CD4-positive, CD25-positive, alpha-beta regulatory T cell (primary cell): ENCODE measurements around the gene CYP4F22. TPM values are rescaled to one million over a fixed set of nuclear protein-coding genes. Genes with fewer than 3 reads are reported as not detected.

Experiments
- ATAC-seq, 2 donors: fragments of 150-1000 bp; cut with Tn5 transposase; one replicate each; pipeline ENCODE4 v1.10.0; 2021; ENCODE audit warnings: low read depth in 2 of 2, moderate number of reproducible peaks in 2 of 2, moderate library complexity in 1 of 2
- DNase-seq, 3 donors: peaks; one replicate each; pipeline versions ENCODE4 v3.0.0 to v3.0.0-alpha.2; 2012 to 2022; ENCODE audit warnings: mixed read lengths in 1 of 3
- H3K27ac ChIP-seq: one replicate; pipeline ENCODE4 v1.7.0; 2013; ENCODE audit warnings: mild to moderate bottlenecking, low read length; ENCODE audit not compliant: insufficient read depth, poor library complexity, severe bottlenecking
- H3K27me3 ChIP-seq: one replicate; pipeline ENCODE4 v1.7.0; 2013; ENCODE audit warnings: low read length; ENCODE audit not compliant: control insufficient read depth, insufficient read depth
- H3K36me3 ChIP-seq: one replicate; pipeline ENCODE4 v1.7.0; 2013; ENCODE audit warnings: mild to moderate bottlenecking, low read length, moderate library complexity; ENCODE audit not compliant: control insufficient read depth, insufficient read depth
- H3K4me1 ChIP-seq: 2 replicates; pipeline ENCODE4 v1.7.0; 2013; ENCODE audit warnings: mild to moderate bottlenecking, low read length; ENCODE audit not compliant: insufficient read depth, control insufficient read depth, poor library complexity, severe bottlenecking
- H3K4me3 ChIP-seq: one replicate; pipeline ENCODE4 v1.7.0; 2013; ENCODE audit warnings: low read depth, mild to moderate bottlenecking, low read length, moderate library complexity
- H3K9me3 ChIP-seq, 2 experiments: 1 replicate in 1 of 2; 2 replicates in 1 of 2; pipeline ENCODE4 v1.7.0; 2013; ENCODE audit warnings: low read length in 2 of 2, mild to moderate bottlenecking in 1 of 2, moderate library complexity in 1 of 2; ENCODE audit not compliant: control insufficient read depth in 2 of 2
- H3K27ac Mint-ChIP-seq, 3 donors: one replicate each; pipeline ENCODE4 v1.8.0; 2020 to 2022; ENCODE audit warnings: mild to moderate bottlenecking in 3 of 3, mixed read lengths in 3 of 3, moderate library complexity in 2 of 3
- H3K27me3 Mint-ChIP-seq: one replicate; pipeline ENCODE4 v1.8.0; 2022; ENCODE audit warnings: mild to moderate bottlenecking, mixed read lengths
- H3K36me3 Mint-ChIP-seq: one replicate; pipeline ENCODE4 v1.8.0; 2020; ENCODE audit warnings: mixed read lengths
- H3K4me1 Mint-ChIP-seq, 4 donors: one replicate each; pipeline ENCODE4 v1.8.0; 2020 to 2022; ENCODE audit warnings: mixed read lengths in 4 of 4, mild to moderate bottlenecking in 1 of 4
- H3K4me3 Mint-ChIP-seq, 4 donors: one replicate each; pipeline ENCODE4 v1.8.0; 2020 to 2022; ENCODE audit warnings: mild to moderate bottlenecking in 4 of 4, mixed read lengths in 4 of 4, moderate library complexity in 3 of 4
- H3K9me3 Mint-ChIP-seq, 7 donors: one replicate each; pipeline ENCODE4 v1.8.0; 2020 to 2022; ENCODE audit warnings: mixed read lengths in 7 of 7, mild to moderate bottlenecking in 3 of 7, moderate library complexity in 2 of 7
- polyA plus RNA-seq, 4 donors: library from polyadenylated mRNA; unstranded; fragments of 300-500 nt; fragmentation: Illumina TruSeq; gene quantifications; one replicate each; pipeline ENCODE4 v1.2.3, GENCODE V29; 2021
- total RNA-seq: library from RNA; stranded (reverse); gene quantifications from one replicate; pipeline ENCODE4 v1.2.3, GENCODE V29; 2022

Gene CYP4F22
- total and polyA plus RNA-seq, 5 donors from 2014 or later: 0.06 to 0.54 (median 0.21) TPM; not detected in 2

DNA sequence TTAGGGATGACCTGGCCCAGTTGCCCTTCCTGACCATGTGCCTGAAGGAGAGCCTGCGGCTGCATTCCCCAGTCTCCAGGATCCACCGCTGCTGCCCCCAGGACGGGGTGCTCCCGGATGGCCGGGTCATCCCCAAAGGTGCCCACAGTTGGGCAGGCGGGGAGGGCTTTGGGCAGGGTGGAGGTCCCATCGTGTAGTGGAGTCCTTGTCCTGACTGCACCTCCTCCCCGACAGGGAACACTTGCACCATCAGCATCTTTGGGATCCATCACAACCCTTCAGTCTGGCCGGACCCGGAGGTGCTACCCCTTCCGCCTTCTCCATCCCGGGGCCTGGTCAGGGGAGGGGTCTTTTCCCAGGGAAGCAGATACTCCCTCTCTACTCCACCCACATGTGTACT is 75.0 kb downstream of the CYP4F22 start:
- no peak for ATAC-seq
- DNase-seq: no peak

DNA sequence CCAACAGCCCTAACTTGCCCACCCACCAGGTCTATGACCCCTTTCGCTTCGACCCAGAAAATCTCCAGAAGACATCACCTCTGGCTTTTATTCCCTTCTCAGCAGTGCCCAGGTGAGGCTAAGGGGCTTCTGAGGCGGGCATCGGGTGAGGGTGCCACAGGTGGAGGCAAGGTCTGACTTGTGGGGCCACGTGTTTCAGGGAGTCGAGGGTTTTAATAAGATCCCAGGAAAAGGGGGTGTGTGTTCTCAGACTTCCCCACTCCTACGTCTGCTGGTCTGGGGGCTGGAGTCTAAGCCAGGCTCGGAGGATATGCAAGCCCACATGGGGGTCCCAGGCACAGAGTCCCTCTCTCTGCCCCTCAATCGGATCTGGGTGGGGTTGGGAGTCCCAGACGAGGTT is 75.8 kb downstream of the CYP4F22 start:
- H3K27me3 ChIP-seq: no peaks in the 10 kb centered on the region
- ATAC-seq (no peak), DNase-seq (no peak)
- no peaks in the 10 kb centered on the region for H3K9me3 ChIP-seq
- H3K27ac ChIP-seq: no peak overlapping the region
- no peak overlapping the region for H3K4me3 ChIP-seq
- peaks cover 40% of the 10 kb centered on the region for H3K27me3 Mint-ChIP-seq
- H3K36me3 Mint-ChIP-seq: peaks cover 4% of the 10 kb centered on the region
- H3K4me1 ChIP-seq: peaks cover 5% of the 10 kb centered on the region
- peaks cover 0 to 7% (median 3%) of the 10 kb centered on the region in 4 donors for H3K4me1 Mint-ChIP-seq
- no peak overlapping the region for H3K27ac Mint-ChIP-seq
- H3K36me3 ChIP-seq: no peaks in the 10 kb centered on the region
- H3K4me3 Mint-ChIP-seq: peak overlapping the region in 2 of 4 donors; percentile 13 to 58
- H3K9me3 Mint-ChIP-seq: no peaks in the 10 kb centered on the region

More for the DNA sequence above, 75.0 kb downstream of the CYP4F22 start:
- peaks cover 5% of the 10 kb centered on the region for H3K4me1 ChIP-seq
- Mint-ChIP-seq H3K4me3 (no peak overlapping the region), H3K4me1 (peaks cover 0 to 7% (median 3%) of the 10 kb centered on the region in 4 donors), H3K9me3 (no peaks in the 10 kb centered on the region), H3K27me3 (peaks cover 37% of the 10 kb centered on the region), H3K36me3 (peaks cover 4% of the 10 kb centered on the region), H3K27ac (no peak overlapping the region)
- H3K27me3 ChIP-seq: no peaks in the 10 kb centered on the region
- no peaks in the 10 kb centered on the region for H3K36me3 ChIP-seq
- H3K9me3 ChIP-seq: no peaks in the 10 kb centered on the region
- H3K4me3 ChIP-seq: no peak overlapping the region
- no peak overlapping the region for H3K27ac ChIP-seq

DNA sequence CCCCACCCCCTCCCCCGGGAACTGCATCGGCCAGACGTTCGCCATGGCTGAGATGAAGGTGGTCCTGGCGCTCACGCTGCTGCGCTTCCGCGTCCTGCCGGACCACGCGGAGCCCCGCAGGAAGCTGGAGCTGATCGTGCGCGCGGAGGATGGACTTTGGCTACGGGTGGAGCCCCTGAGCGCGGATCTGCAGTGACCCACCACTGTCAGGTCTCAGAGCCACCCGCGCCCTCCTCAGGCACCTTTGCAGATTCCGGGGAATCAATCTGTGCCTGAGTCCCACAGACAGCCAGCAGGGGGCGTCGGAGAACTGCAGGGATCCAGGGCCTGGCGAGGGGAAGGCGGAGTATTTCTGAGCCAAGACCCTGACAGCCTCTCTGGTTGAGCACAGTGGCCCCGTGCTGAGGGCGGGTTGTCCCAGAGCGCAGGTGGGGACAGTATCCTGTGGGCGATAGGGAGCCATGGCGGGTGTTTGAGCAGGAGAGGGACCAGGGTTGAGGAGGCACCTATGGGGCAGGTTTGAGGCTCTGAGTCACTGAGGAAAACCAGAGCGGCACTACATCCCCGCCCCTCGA is 76.3 kb downstream of the CYP4F22 start:
- ATAC-seq: peak; percentile 71 to 79
- H3K9me3 Mint-ChIP-seq: no peaks in the 10 kb centered on the region
- peak; percentile 59 to 69 (median 68) for DNase-seq
- H3K36me3 ChIP-seq: no peaks in the 10 kb centered on the region
- H3K9me3 ChIP-seq: no peaks in the 10 kb centered on the region
- H3K27ac ChIP-seq: no peak overlapping the region
- no peak overlapping the region for H3K4me3 ChIP-seq
- H3K4me1 Mint-ChIP-seq: peaks cover 0 to 7% (median 3%) of the 10 kb centered on the region in 4 donors
- H3K27me3 Mint-ChIP-seq: peaks cover 40% of the 10 kb centered on the region
- H3K27ac Mint-ChIP-seq: peak overlapping the region in 1 of 3 donors; percentile 91
- no peaks in the 10 kb centered on the region for H3K27me3 ChIP-seq
- H3K4me3 Mint-ChIP-seq: peak overlapping the region in 3 of 4 donors; percentile 13 to 58 (median 48)
- peaks cover 5% of the 10 kb centered on the region for H3K4me1 ChIP-seq
- peaks cover 4% of the 10 kb centered on the region for H3K36me3 Mint-ChIP-seq

GRCh38 chr19:15587663-15588062 is 79.3 kb downstream of the CYP4F22 start:
- Mint-ChIP-seq H3K36me3 (peaks cover 4% of the 10 kb centered on the region), H3K4me1 (peaks cover 0 to 7% (median 4%) of the 10 kb centered on the region in 4 donors), H3K9me3 (peaks cover 0 to 5% (median 0%) of the 10 kb centered on the region in 7 donors), H3K27me3 (peaks cover 31% of the 10 kb centered on the region), H3K27ac (no peak overlapping the region), H3K4me3 (no peak overlapping the region)
- H3K27me3 ChIP-seq: peaks cover 4% of the 10 kb centered on the region
- DNase-seq (no peak), ATAC-seq (no peak)
- no peaks in the 10 kb centered on the region for H3K36me3 ChIP-seq
- H3K4me1 ChIP-seq: peaks cover 5% of the 10 kb centered on the region
- H3K9me3 ChIP-seq: no peaks in the 10 kb centered on the region
- no peak overlapping the region for H3K4me3 ChIP-seq
- H3K27ac ChIP-seq: no peak overlapping the region

- DNase-seq (no peak), ATAC-seq (no peak)
- H3K4me1 Mint-ChIP-seq: peaks cover 0 to 7% (median 4%) of the 10 kb centered on the region in 4 donors
- peaks cover 4% of the 10 kb centered on the region for H3K36me3 Mint-ChIP-seq
- Histone ChIP-seq H3K4me3 (no peak overlapping the region), H3K27ac (no peak overlapping the region), H3K27me3 (peaks cover 4% of the 10 kb centered on the region), H3K9me3 (no peaks in the 10 kb centered on the region), H3K36me3 (no peaks in the 10 kb centered on the region), H3K4me1 (peaks cover 5% of the 10 kb centered on the region)
- no peak overlapping the region for H3K27ac Mint-ChIP-seq
- no peak overlapping the region for H3K4me3 Mint-ChIP-seq
- H3K27me3 Mint-ChIP-seq: peaks cover 28% of the 10 kb centered on the region
- H3K9me3 Mint-ChIP-seq: peaks cover 0 to 5% (median 0%) of the 10 kb centered on the region in 7 donors
Measured at GRCh38 chr19:15588265-15588664, 79.9 kb downstream of the CYP4F22 start.

DNA sequence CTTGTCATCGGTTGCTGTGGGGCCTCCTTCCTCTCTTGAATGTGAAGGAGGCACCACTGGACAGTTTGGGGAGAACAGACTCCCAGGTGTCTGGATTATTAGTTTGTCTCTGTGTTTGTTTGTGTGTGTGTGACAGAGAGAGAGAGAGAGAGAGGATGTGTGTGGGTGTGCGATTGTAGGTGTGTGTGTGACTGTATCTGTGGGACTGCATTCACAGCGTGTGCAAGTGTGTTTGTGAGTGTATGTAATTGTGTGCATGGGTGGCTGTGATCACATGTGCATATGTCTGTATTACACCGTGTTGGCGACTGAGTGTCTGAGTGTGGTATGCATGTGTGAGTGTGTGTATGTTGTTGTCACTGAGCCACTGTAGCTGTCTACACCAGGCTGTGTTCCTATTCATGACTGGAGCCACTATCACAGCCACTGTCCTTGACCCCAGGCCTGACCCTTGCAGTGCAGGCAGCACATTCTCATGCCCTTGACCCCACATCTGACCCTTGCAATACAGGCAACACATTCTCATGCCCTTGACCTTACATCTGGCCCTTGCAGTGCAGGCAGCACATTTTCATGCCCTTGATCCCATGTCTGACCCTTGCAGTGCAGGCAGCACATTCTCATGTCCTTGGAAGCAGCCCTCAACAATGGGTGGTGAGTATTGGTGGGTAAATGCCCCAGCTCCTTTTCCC is 81.6 kb downstream of the CYP4F22 start:
- peaks cover 4% of the 10 kb centered on the region for H3K36me3 Mint-ChIP-seq
- H3K4me1 ChIP-seq: no peaks in the 10 kb centered on the region
- DNase-seq (no peak), ATAC-seq (no peak)
- no peaks in the 10 kb centered on the region for H3K36me3 ChIP-seq
- H3K27me3 ChIP-seq: peaks cover 8% of the 10 kb centered on the region
- no peaks in the 10 kb centered on the region for H3K9me3 ChIP-seq
- peaks cover 0 to 4% (median 2%) of the 10 kb centered on the region in 4 donors for H3K4me1 Mint-ChIP-seq
- H3K4me3 ChIP-seq: no peak overlapping the region
- no peak overlapping the region for H3K27ac ChIP-seq
- H3K4me3 Mint-ChIP-seq: no peak overlapping the region
- peaks cover 0 to 5% (median 0%) of the 10 kb centered on the region in 7 donors for H3K9me3 Mint-ChIP-seq
- peaks cover 35% of the 10 kb centered on the region for H3K27me3 Mint-ChIP-seq
- no peak overlapping the region for H3K27ac Mint-ChIP-seq

- Histone ChIP-seq H3K36me3 (no peaks in the 10 kb centered on the region), H3K9me3 (peaks cover 0 to 2% of the 10 kb centered on the region in 2 experiments), H3K27me3 (peaks cover 11% of the 10 kb centered on the region), H3K4me1 (no peaks in the 10 kb centered on the region), H3K27ac (no peak overlapping the region), H3K4me3 (no peak overlapping the region)
- DNase-seq (no peak), ATAC-seq (no peak)
- H3K27me3 Mint-ChIP-seq: peaks cover 43% of the 10 kb centered on the region
- peaks cover 0 to 1% (median 0%) of the 10 kb centered on the region in 4 donors for H3K4me1 Mint-ChIP-seq
- H3K36me3 Mint-ChIP-seq: peaks cover 4% of the 10 kb centered on the region
- peaks cover 0 to 9% (median 5%) of the 10 kb centered on the region in 7 donors for H3K9me3 Mint-ChIP-seq
- H3K4me3 Mint-ChIP-seq: no peak overlapping the region
- H3K27ac Mint-ChIP-seq: no peak overlapping the region
Measured at GRCh38 chr19:15591796-15592195, 83.5 kb downstream of the CYP4F22 start.
